Measurements from ENCODE around the gene SLC32A1. TPM values are rescaled to one million over a fixed set of nuclear protein-coding genes. Genes with fewer than 3 reads are reported as not detected.

The SLC32A1 gene
- total RNA-seq, 4 donors from 2014 or later: not detected

DNA sequence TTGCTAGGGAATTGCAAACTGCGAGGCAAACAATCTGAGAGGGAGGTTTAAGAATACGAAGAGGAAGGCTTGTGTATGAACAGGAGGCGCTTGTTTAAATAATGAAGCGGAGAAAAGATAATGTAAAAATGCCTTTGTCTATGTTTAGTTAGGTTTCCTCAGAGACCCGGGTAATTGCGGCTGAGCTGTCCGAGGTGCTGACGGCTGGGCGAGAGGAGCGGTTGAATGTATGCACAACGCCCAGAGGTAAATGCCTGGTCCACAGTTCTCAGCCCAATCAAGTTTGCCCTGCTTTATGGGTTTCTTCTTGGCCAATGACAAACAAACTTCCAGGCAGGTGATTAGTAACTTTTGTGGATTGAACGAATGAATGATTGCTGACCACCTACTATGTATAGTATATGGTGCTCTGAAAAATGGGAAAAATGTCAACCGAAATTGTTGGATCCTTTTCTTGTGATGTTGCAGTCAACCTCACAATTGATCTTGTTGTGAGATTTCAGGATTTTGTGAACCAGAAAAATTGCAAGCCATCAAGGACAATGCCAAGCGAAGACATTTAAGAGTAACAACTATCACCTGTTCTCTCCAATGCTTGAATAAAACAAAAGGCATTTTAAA is 38.3 kb upstream of the SLC32A1 start:
- intact Hi-C loops (cut with DNase I; ENCODE audit: low total_unique reads): no loop called here
- TF ChIP-seq POLR2A (IDR thresholded peaks at IDR 0.05): no peak
- TF ChIP-seq, protein P1, sequence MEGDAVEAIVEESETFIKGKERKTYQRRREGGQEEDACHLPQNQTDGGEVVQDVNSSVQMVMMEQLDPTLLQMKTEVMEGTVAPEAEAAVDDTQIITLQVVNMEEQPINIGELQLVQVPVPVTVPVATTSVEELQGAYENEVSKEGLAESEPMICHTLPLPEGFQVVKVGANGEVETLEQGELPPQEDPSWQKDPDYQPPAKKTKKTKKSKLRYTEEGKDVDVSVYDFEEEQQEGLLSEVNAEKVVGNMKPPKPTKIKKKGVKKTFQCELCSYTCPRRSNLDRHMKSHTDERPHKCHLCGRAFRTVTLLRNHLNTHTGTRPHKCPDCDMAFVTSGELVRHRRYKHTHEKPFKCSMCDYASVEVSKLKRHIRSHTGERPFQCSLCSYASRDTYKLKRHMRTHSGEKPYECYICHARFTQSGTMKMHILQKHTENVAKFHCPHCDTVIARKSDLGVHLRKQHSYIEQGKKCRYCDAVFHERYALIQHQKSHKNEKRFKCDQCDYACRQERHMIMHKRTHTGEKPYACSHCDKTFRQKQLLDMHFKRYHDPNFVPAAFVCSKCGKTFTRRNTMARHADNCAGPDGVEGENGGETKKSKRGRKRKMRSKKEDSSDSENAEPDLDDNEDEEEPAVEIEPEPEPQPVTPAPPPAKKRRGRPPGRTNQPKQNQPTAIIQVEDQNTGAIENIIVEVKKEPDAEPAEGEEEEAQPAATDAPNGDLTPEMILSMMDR (IDR thresholded peaks at IDR 0.05): no peak
- peak in 1 of 2 donors; percentile 59 for DNase-seq (ENCODE audit: low spot score in 2 of 2)
- 14% methylated on average over 14 of the region's 14 CpGs for WGBS, 2 donors
- H3K4me3 ChIP-seq (ENCODE audit: low read depth, poor library complexity, severe bottlenecking): no peak overlapping the region

DNA sequence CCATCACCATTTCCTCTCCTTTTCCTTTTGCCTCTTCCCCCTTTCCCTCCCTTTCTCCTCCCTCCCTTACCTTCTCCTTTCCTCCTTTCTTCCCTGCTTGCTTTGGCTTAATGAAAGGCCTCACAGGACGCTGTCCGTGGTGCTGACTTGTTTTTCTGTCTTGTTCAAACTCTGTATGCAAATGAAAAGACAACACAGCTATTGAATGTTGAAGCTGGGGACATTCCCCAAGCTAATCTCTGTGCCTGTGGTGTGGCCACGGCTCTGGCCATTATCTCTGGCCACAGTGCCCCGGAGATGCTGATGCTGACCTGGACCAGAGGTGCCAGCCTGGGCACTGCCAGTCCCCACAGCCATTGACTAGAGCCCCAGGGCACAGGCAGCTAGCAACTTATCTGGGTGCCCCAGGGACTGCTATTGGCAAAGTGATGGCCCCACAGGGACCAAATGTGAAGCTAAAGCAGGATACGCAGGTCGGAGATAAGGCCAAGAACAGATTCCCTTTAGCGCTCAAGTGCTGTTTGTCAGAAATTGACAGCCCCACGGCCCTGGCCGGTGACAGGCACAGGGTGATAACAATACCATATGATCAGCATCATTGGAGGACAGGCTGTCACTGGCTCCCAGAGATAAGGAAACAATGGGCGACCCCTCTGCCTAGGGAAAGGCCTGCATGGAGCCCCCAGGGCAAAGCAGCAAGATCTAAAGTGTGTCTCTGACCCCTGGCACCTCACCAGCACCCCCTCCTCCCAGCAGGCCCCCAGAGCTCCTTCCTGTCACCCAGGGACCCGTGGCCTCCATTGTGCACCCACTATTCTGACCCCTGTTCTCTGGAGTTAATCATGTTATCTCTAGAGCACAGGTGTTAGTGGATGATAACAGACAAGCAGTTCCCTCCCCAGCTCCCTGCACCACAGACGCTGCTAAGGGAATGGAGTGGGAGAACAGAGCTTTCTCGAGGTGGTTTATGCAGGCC is 31.6 kb upstream of the SLC32A1 start:
- intact Hi-C loops (cut with DNase I; ENCODE audit: low total_unique reads): loop anchor here (5.0 kb wide), 1 partner anchor 1020 kb away; no protein-coding TSS in a partner anchor
- 38 to 41% methylated on average over 13 of the region's 13 CpGs for WGBS, 2 donors
- peak in 1 of 2 donors; percentile 20 for DNase-seq (ENCODE audit: low spot score in 2 of 2)
- no peak for TF ChIP-seq POLR2A (IDR thresholded peaks at IDR 0.05)
- TF ChIP-seq, protein P1 (IDR thresholded peaks at IDR 0.05): no peak
- no peak overlapping the region for H3K4me3 ChIP-seq (ENCODE audit: low read depth, poor library complexity, severe bottlenecking)

GRCh38 chr20:38697306-38697705 is 27.0 kb upstream of the SLC32A1 start:
- no peak overlapping the region for H3K4me3 ChIP-seq (ENCODE audit: low read depth, poor library complexity, severe bottlenecking)
- WGBS, 2 donors: 80 to 83% methylated on average over 9 of the region's 9 CpGs
- DNase-seq (ENCODE audit: low spot score in 2 of 2): peak in 1 of 2 donors; percentile 56
- intact Hi-C loops (cut with DNase I; ENCODE audit: low total_unique reads): no loop called here
- TF ChIP-seq POLR2A (IDR thresholded peaks at IDR 0.05): no peak
- TF ChIP-seq, protein P1 (IDR thresholded peaks at IDR 0.05): no peak

DNA sequence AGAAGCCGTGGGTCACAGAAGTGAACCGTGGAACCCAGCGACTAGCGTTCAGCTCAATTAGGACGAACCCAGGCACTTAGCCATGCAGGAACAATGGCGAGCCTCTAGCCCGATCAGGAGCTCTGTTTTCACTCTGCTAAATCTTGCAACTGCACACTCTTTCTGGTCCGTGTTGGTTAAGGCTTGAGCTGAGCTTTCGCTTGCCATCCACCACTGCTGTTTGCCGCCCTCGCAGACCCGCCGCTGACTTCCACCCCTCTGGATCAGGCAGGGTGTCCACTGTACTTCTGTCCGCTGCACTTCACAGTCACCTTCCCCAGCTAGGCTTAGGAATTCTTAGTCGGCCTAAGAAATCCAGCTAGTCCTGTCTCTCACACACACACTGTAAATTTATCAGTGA is 25.7 kb upstream of the SLC32A1 start:
- TF ChIP-seq, protein P1 (IDR thresholded peaks at IDR 0.05): no peak
- no peak for TF ChIP-seq POLR2A (IDR thresholded peaks at IDR 0.05)
- intact Hi-C loops (cut with DNase I; ENCODE audit: low total_unique reads): no loop called here
- no peak overlapping the region for H3K4me3 ChIP-seq (ENCODE audit: low read depth, poor library complexity, severe bottlenecking)
- DNase-seq (ENCODE audit: low spot score in 2 of 2): peak in 1 of 2 donors; percentile 68
- 79 to 83% methylated on average over 15 of the region's 15 CpGs for WGBS, 2 donors

GRCh38 chr20:38700141-38700540 is 24.1 kb upstream of the SLC32A1 start:
- DNase-seq (ENCODE audit: low spot score in 2 of 2): peak in 1 of 2 donors; percentile 39
- intact Hi-C loops (cut with DNase I; ENCODE audit: low total_unique reads): no loop called here
- no peak for TF ChIP-seq POLR2A (IDR thresholded peaks at IDR 0.05)
- TF ChIP-seq, protein P1 (IDR thresholded peaks at IDR 0.05): no peak
- 38 to 45% methylated on average over 4 of the region's 4 CpGs for WGBS, 2 donors
- no peak overlapping the region for H3K4me3 ChIP-seq (ENCODE audit: low read depth, poor library complexity, severe bottlenecking)
